Stomach (tissue), 4 donors: ENCODE measurements around the gene RHOD.

Experiments used
- EP300 ChIP-seq: sonication (generic); formaldehyde crosslinking; IDR thresholded peaks from one replicate; pipeline ENCODE4 v1.6.1; 2017; ENCODE audit warnings: antibody characterized with exemption
- POLR2A ChIP-seq, 4 donors: fragments of 450-650 bp; IDR thresholded peaks; one replicate each; pipeline ENCODE4 v1.6.1; 2016; ENCODE audit warnings: antibody characterized with exemption in 4 of 4, control low read depth in 2 of 4, mild to moderate bottlenecking in 1 of 4, moderate library complexity in 1 of 4
- POLR2AphosphoS5 ChIP-seq, 3 donors: sonication (generic); formaldehyde crosslinking; IDR thresholded peaks; one replicate each; pipeline ENCODE4 v1.6.1; 2016; ENCODE audit warnings: antibody characterized with exemption in 3 of 3
- TF ChIP-seq, protein P1 (sequence below), 7 experiments: fragments of 450-650 bp in 4 of 7; fragments of 200-600 bp in 3 of 7; sonication (generic) in 3 of 7; IDR thresholded peaks; one replicate each; pipeline ENCODE4 v1.5.1; 2016 to 2019; ENCODE audit warnings: antibody characterized with exemption in 7 of 7, control low read depth in 2 of 7, mild to moderate bottlenecking in 1 of 7

DNA sequence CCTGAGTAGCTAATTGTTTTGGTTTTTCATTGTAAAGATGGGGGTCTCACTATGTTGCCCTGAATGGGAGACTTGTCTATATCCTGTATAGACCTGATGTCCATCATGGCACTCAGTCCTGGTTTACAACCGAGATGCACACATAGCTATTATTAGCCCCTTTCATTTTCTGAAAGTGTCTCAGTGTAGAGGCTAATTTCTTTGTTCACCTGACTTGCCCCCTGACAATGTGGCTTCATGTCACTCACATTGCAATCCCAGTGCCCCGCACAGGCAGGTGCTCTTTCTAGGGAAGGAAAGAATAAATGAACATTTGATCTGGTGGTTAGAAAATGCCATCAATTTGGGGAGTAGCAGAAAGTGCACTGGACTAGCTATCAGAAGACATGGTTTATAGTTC, 49.3 kb downstream of the RHOD start:
- TF ChIP-seq POLR2A (IDR thresholded peaks at IDR 0.05) (no peak), POLR2AphosphoS5 (IDR thresholded peaks at IDR 0.05) (no peak), EP300 (no peak)
- TF ChIP-seq, protein P1, sequence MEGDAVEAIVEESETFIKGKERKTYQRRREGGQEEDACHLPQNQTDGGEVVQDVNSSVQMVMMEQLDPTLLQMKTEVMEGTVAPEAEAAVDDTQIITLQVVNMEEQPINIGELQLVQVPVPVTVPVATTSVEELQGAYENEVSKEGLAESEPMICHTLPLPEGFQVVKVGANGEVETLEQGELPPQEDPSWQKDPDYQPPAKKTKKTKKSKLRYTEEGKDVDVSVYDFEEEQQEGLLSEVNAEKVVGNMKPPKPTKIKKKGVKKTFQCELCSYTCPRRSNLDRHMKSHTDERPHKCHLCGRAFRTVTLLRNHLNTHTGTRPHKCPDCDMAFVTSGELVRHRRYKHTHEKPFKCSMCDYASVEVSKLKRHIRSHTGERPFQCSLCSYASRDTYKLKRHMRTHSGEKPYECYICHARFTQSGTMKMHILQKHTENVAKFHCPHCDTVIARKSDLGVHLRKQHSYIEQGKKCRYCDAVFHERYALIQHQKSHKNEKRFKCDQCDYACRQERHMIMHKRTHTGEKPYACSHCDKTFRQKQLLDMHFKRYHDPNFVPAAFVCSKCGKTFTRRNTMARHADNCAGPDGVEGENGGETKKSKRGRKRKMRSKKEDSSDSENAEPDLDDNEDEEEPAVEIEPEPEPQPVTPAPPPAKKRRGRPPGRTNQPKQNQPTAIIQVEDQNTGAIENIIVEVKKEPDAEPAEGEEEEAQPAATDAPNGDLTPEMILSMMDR (IDR thresholded peaks at IDR 0.05), result no peak
